Stimulated activated naive CD4-positive, alpha-beta T cell (primary cell): ENCODE results near the gene PDAP1.
"Not testable (repeated sequence)": the region's sequence is repeated elsewhere in the genome, so short reads cannot be mapped to it uniquely, and the experiment has no call there.

Experiments
- DNase-seq, 6 experiments: peaks; one replicate each; lab custom pipeline; 2025; lab: John Stamatoyannopoulos, UW

PDAP1 gene

GRCh38 chr7:99408379-99409191 lies at the start of gene PDAP1, which contains the start of gene BUD31:
PDAP1 (minus strand) TSS chr7:99408597; CDS start chr7:99408548, 49 bp downstream.
BUD31 (plus strand) TSS chr7:99408969; CDS start chr7:99411093, 2,124 bp downstream.
- peak; percentile 91 to 99 (median 96) for DNase-seq

GRCh38 chr7:99457650-99458493 lies 49.5 kb upstream of the PDAP1 start:
- DNase-seq = no peak

GRCh38 chr7:99457050-99457649 lies 48.8 kb upstream of the PDAP1 start:
- DNase-seq = no peak

GRCh38 chr7:99456288-99456687 lies 47.9 kb upstream of the PDAP1 start:
- DNase-seq = no peak

- DNase-seq = no peak
These were observed 47.5 kb upstream of the PDAP1 start for GRCh38 chr7:99455874-99456273.

- no peak for DNase-seq
These were observed 44.7 kb upstream of the PDAP1 start for GRCh38 chr7:99453105-99453504.

GRCh38 chr7:99452541-99452940 lies 44.1 kb upstream of the PDAP1 start:
- no peak for DNase-seq

- DNase-seq = no peak
These were observed 43.5 kb upstream of the PDAP1 start for GRCh38 chr7:99451936-99452335.

- no peak for DNase-seq
These were observed 40.9 kb upstream of the PDAP1 start for GRCh38 chr7:99449326-99449725.

GRCh38 chr7:99448855-99449254 lies 40.5 kb upstream of the PDAP1 start:
- no peak for DNase-seq

GRCh38 chr7:99447943-99448342 lies 39.5 kb upstream of the PDAP1 start:
- DNase-seq = no peak

GRCh38 chr7:99446096-99446495 lies 37.7 kb upstream of the PDAP1 start:
- DNase-seq = no peak

- DNase-seq = no peak
These were observed 31.8 kb upstream of the PDAP1 start for GRCh38 chr7:99440195-99440594.

GRCh38 chr7:99438573-99439480 lies 30.4 kb upstream of the PDAP1 start, which contains the start of the genes CPSF4 and PTCD1:
CPSF4 (plus strand) TSS chr7:99438943; CDS start chr7:99439083, 140 bp downstream.
PTCD1 (minus strand) TSS chr7:99438798; CDS start chr7:99435242, 3,556 bp downstream.
- DNase-seq = peak; percentile 49 to 76 (median 72)

GRCh38 chr7:99437946-99438572 lies 29.7 kb upstream of the PDAP1 start:
- DNase-seq = no peak

GRCh38 chr7:99433158-99433557 lies 24.8 kb upstream of the PDAP1 start:
- no peak for DNase-seq

GRCh38 chr7:99431756-99432540 lies 23.6 kb upstream of the PDAP1 start:
- not testable (repeated sequence) for DNase-seq

GRCh38 chr7:99429756-99430155 lies 21.4 kb upstream of the PDAP1 start:
- DNase-seq = no peak

GRCh38 chr7:99428972-99429566 lies 20.7 kb upstream of the PDAP1 start:
- DNase-seq = peak in 3 of 6 experiments; percentile 13 to 29 (median 20)
